ENCODE results near the gene ANKRD40. TPM values are rescaled to one million over a fixed set of nuclear protein-coding genes. Genes with fewer than 3 reads are reported as not detected.
A peak's percentile ranks its signal among the peaks of the same experiment; 100 is the strongest.

Gene ANKRD40
- total and polyA plus RNA-seq, 4 donors, result 6.2 to 15.1 (median 9.7) TPM

DNA sequence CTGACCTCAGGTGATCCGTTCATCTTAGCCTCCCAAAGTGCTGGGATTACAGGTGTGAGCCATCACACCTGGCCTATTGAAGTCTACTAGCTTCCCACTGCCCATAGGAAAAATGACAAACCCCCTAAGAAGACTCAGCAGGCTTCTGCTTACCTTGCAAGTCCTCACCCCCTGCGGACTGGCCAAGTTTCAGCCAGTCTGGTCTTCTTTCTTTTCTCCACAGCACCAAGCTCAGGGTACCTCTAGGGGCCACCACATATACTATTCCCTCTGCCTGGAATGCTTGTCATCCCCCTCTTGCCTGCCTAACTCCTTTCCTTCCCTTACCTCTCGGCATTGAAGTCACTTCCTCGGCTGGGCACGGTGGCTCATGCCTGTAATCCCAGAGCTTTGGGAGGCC lies 41.9 kb downstream of the ANKRD40 start:
- H3K9me3 ChIP-seq (ENCODE audit: control insufficient read depth in 4 of 4, low read length in 3 of 4), result no peaks in the 10 kb centered on the region
- no peak for TF ChIP-seq RAD21 (IDR thresholded peaks at IDR 0.05)
- TF ChIP-seq, protein P1, sequence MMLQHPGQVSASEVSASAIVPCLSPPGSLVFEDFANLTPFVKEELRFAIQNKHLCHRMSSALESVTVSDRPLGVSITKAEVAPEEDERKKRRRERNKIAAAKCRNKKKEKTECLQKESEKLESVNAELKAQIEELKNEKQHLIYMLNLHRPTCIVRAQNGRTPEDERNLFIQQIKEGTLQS (IDR thresholded peaks at IDR 0.05), result no peak
- no peak for TF ChIP-seq RXRA (IDR thresholded peaks at IDR 0.05)
- TF ChIP-seq NR2F2 (IDR thresholded peaks at IDR 0.05), result no peak
- no peak for TF ChIP-seq FOXA1 (IDR thresholded peaks at IDR 0.05)
- no peaks in the 10 kb centered on the region for H3K27me3 ChIP-seq (ENCODE audit: control insufficient read depth in 4 of 4, insufficient read depth in 4 of 4, low read length in 3 of 4)
- peaks cover 0 to 8% (median 2%) of the 10 kb centered on the region in 4 donors for H3K36me3 ChIP-seq (ENCODE audit: control insufficient read depth in 4 of 4, insufficient read depth in 3 of 4, low read depth in 1 of 4, low read length in 3 of 4)
- no peak overlapping the region for H3K4me3 ChIP-seq (ENCODE audit: low read depth in 1 of 3, low read length in 3 of 3)
- H3K27ac ChIP-seq (ENCODE audit: low read depth in 1 of 2, low read length in 2 of 2), result peak overlapping the region in 1 of 2 donors; percentile 4
- peaks cover 25 to 48% (median 39%) of the 10 kb centered on the region in 4 donors for H3K4me1 ChIP-seq (ENCODE audit: control insufficient read depth in 4 of 4, insufficient read depth in 4 of 4, low read length in 3 of 4)
- DNase-seq (ENCODE audit: low spot score), result no peak
- WGBS, result 86% methylated on average over 5 of the region's 5 CpGs
- no peak overlapping the region for H3K9ac ChIP-seq (ENCODE audit: low read depth in 1 of 2, low read length in 2 of 2)

DNA sequence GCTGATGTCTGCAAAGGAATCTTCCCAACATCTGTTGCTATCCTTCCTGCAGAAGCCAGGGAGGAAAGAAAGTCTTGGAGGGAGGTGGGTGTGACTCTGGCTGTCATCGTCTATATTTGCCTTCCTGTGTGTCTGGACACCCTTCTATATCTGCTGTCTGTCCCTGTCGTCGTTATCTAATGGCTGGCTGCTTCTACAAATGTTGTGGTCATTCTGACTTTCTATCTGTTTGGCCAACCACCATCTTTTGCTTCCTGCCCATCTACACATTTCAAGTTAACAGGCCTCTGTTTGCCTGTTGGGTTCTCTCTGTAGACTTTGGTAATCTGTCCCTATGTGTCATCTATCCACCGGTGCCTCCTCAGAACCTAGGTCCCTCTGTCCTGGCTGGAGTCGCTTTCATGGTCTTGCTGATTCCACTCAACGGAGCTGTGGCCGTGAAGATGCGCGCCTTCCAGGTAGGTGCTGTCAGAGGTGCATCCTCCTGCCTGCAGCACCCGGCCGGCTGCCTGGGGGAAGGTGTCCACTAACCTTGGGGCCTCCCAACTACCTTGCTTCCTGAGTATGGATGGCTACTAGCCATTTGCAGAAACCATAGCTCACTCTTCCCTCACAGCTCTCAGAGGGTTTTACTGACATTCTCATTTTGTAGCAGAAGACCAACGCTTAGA lies 42.8 kb downstream of the ANKRD40 start:
- H3K9me3 ChIP-seq (ENCODE audit: control insufficient read depth in 4 of 4, low read length in 3 of 4), result no peaks in the 10 kb centered on the region
- DNase-seq (ENCODE audit: low spot score), result no peak
- H3K4me3 ChIP-seq (ENCODE audit: low read depth in 1 of 3, low read length in 3 of 3), result no peak overlapping the region
- peaks cover 0 to 8% (median 2%) of the 10 kb centered on the region in 4 donors for H3K36me3 ChIP-seq (ENCODE audit: control insufficient read depth in 4 of 4, insufficient read depth in 3 of 4, low read depth in 1 of 4, low read length in 3 of 4)
- TF ChIP-seq, protein P1 (IDR thresholded peaks at IDR 0.05), result no peak
- no peak for TF ChIP-seq YY1 (IDR thresholded peaks at IDR 0.05)
- no peak for TF ChIP-seq HNF4G (IDR thresholded peaks at IDR 0.05)
- TF ChIP-seq, protein P2, sequence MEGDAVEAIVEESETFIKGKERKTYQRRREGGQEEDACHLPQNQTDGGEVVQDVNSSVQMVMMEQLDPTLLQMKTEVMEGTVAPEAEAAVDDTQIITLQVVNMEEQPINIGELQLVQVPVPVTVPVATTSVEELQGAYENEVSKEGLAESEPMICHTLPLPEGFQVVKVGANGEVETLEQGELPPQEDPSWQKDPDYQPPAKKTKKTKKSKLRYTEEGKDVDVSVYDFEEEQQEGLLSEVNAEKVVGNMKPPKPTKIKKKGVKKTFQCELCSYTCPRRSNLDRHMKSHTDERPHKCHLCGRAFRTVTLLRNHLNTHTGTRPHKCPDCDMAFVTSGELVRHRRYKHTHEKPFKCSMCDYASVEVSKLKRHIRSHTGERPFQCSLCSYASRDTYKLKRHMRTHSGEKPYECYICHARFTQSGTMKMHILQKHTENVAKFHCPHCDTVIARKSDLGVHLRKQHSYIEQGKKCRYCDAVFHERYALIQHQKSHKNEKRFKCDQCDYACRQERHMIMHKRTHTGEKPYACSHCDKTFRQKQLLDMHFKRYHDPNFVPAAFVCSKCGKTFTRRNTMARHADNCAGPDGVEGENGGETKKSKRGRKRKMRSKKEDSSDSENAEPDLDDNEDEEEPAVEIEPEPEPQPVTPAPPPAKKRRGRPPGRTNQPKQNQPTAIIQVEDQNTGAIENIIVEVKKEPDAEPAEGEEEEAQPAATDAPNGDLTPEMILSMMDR (IDR thresholded peaks at IDR 0.05; ENCODE audit: low read depth, low read length, missing input control), result no peak
- TF ChIP-seq FOXA1 (IDR thresholded peaks at IDR 0.05), result no peak
- TF ChIP-seq, protein P3, sequence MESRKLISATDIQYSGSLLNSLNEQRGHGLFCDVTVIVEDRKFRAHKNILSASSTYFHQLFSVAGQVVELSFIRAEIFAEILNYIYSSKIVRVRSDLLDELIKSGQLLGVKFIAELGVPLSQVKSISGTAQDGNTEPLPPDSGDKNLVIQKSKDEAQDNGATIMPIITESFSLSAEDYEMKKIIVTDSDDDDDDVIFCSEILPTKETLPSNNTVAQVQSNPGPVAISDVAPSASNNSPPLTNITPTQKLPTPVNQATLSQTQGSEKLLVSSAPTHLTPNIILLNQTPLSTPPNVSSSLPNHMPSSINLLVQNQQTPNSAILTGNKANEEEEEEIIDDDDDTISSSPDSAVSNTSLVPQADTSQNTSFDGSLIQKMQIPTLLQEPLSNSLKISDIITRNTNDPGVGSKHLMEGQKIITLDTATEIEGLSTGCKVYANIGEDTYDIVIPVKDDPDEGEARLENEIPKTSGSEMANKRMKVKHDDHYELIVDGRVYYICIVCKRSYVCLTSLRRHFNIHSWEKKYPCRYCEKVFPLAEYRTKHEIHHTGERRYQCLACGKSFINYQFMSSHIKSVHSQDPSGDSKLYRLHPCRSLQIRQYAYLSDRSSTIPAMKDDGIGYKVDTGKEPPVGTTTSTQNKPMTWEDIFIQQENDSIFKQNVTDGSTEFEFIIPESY (IDR thresholded peaks at IDR 0.05), result no peak
- no peak for TF ChIP-seq EGR1 (IDR thresholded peaks at IDR 0.05; ENCODE audit: low read depth in 2 of 2)
- TF ChIP-seq NR2F2 (IDR thresholded peaks at IDR 0.05), result no peak
- no peak for TF ChIP-seq RAD21 (IDR thresholded peaks at IDR 0.05)
- TF ChIP-seq SP1 (IDR thresholded peaks at IDR 0.05), result no peak
- TF ChIP-seq, protein P4, sequence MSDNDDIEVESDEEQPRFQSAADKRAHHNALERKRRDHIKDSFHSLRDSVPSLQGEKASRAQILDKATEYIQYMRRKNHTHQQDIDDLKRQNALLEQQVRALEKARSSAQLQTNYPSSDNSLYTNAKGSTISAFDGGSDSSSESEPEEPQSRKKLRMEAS (IDR thresholded peaks at IDR 0.05), result no peak
- TF ChIP-seq HNF4A (conservative IDR thresholded peaks at IDR 0.05), result no peak
- TF ChIP-seq GABPA (IDR thresholded peaks at IDR 0.05 in 1 of 2, conservative IDR thresholded peaks at IDR 0.05 in 1 of 2), result no peak
- no peak for TF ChIP-seq FOXA2 (IDR thresholded peaks at IDR 0.05)
- TF ChIP-seq JUND (IDR thresholded peaks at IDR 0.05), result no peak
- no peak for TF ChIP-seq TAF1 (conservative IDR thresholded peaks at IDR 0.05)
- TF ChIP-seq, protein P5, sequence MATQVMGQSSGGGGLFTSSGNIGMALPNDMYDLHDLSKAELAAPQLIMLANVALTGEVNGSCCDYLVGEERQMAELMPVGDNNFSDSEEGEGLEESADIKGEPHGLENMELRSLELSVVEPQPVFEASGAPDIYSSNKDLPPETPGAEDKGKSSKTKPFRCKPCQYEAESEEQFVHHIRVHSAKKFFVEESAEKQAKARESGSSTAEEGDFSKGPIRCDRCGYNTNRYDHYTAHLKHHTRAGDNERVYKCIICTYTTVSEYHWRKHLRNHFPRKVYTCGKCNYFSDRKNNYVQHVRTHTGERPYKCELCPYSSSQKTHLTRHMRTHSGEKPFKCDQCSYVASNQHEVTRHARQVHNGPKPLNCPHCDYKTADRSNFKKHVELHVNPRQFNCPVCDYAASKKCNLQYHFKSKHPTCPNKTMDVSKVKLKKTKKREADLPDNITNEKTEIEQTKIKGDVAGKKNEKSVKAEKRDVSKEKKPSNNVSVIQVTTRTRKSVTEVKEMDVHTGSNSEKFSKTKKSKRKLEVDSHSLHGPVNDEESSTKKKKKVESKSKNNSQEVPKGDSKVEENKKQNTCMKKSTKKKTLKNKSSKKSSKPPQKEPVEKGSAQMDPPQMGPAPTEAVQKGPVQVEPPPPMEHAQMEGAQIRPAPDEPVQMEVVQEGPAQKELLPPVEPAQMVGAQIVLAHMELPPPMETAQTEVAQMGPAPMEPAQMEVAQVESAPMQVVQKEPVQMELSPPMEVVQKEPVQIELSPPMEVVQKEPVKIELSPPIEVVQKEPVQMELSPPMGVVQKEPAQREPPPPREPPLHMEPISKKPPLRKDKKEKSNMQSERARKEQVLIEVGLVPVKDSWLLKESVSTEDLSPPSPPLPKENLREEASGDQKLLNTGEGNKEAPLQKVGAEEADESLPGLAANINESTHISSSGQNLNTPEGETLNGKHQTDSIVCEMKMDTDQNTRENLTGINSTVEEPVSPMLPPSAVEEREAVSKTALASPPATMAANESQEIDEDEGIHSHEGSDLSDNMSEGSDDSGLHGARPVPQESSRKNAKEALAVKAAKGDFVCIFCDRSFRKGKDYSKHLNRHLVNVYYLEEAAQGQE (IDR thresholded peaks at IDR 0.05), result no peak
- no peak for TF ChIP-seq RXRA (IDR thresholded peaks at IDR 0.05)
- WGBS, result 90% methylated on average over 12 of the region's 12 CpGs
- peaks cover 30 to 56% (median 45%) of the 10 kb centered on the region in 4 donors for H3K4me1 ChIP-seq (ENCODE audit: control insufficient read depth in 4 of 4, insufficient read depth in 4 of 4, low read length in 3 of 4)
- no peak overlapping the region for H3K9ac ChIP-seq (ENCODE audit: low read depth in 1 of 2, low read length in 2 of 2)
- no peak overlapping the region for H3K27ac ChIP-seq (ENCODE audit: low read depth in 1 of 2, low read length in 2 of 2)
- no peaks in the 10 kb centered on the region for H3K27me3 ChIP-seq (ENCODE audit: control insufficient read depth in 4 of 4, insufficient read depth in 4 of 4, low read length in 3 of 4)

All from liver (tissue), 9 donors.